ENCODE data around the gene PLS3. TPM values are rescaled to one million over a fixed set of nuclear protein-coding genes. Genes with fewer than 3 reads are reported as not detected.

PLS3 gene
- total and polyA plus RNA-seq, 4 donors: 30.9 to 90.4 (median 58.4) TPM

DNA sequence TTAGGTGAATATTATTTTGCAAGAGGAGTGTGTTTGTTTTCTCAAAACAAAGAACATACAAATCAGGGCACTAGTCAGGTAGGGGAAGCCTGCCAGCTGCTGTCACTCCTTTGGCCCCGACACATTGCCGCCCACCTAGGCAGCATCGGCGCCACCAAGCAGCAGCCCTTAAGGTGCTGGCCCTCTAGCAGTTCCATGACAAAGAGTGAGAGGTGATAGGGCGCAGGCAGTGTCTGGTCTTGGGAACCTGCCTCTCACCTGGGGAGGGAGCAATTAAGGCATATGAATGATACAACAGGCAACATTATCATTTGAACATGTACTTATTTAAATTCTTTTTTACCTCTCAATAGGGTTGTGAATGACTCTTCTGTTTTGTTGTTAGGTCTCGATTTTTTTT, 135.1 kb downstream of the PLS3 start:
- H3K9me3 ChIP-seq (ENCODE audit: control insufficient read depth, insufficient read depth, low read length): no peaks in the 10 kb centered on the region
- no peaks in the 10 kb centered on the region for H3K4me1 ChIP-seq (ENCODE audit: control insufficient read depth, insufficient read depth, low read length)
- H3K27me3 ChIP-seq (ENCODE audit: control insufficient read depth, insufficient read depth, low read length): peaks cover 22% of the 10 kb centered on the region
- no peaks in the 10 kb centered on the region for H3K36me3 ChIP-seq (ENCODE audit: control insufficient read depth, insufficient read depth, low read length)
- WGBS (ENCODE audit: insufficient coverage): no CpG with 5 or more reads among the region's 6 CpGs
- no peak overlapping the region for H3K27ac ChIP-seq (ENCODE audit: low read depth, low read length)
- H3K4me3 ChIP-seq (ENCODE audit: low read depth, low read length): no peak overlapping the region
- DNase-seq (ENCODE audit: low read depth in 4 of 6, low spot score in 6 of 6): no peak

DNA sequence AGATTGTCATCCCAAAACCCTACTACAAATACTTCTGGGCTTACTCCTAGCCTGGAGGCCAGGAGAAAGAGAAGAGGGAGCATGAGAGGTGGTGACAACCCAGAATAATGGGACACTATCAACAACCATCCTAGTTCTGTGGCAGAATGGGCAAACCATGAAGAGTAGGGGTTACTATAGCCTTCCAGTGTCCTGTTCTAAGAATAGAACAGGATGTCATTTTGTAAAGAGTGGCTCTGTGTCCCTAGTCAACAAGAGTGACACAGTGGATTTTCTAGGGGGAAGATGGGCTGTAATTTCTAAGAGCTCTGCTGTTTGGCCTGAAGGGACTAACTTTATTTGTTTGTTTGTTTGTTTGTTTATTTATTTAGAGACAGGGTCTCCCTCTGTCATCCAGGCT, 136.0 kb downstream of the PLS3 start:
- peaks cover 20% of the 10 kb centered on the region for H3K27me3 ChIP-seq (ENCODE audit: control insufficient read depth, insufficient read depth, low read length)
- no peaks in the 10 kb centered on the region for H3K9me3 ChIP-seq (ENCODE audit: control insufficient read depth, insufficient read depth, low read length)
- DNase-seq (ENCODE audit: low read depth in 4 of 6, low spot score in 6 of 6): no peak
- H3K4me1 ChIP-seq (ENCODE audit: control insufficient read depth, insufficient read depth, low read length): no peaks in the 10 kb centered on the region
- H3K4me3 ChIP-seq (ENCODE audit: low read depth, low read length): no peak overlapping the region
- H3K36me3 ChIP-seq (ENCODE audit: control insufficient read depth, insufficient read depth, low read length): no peaks in the 10 kb centered on the region
- H3K27ac ChIP-seq (ENCODE audit: low read depth, low read length): no peak overlapping the region

DNA sequence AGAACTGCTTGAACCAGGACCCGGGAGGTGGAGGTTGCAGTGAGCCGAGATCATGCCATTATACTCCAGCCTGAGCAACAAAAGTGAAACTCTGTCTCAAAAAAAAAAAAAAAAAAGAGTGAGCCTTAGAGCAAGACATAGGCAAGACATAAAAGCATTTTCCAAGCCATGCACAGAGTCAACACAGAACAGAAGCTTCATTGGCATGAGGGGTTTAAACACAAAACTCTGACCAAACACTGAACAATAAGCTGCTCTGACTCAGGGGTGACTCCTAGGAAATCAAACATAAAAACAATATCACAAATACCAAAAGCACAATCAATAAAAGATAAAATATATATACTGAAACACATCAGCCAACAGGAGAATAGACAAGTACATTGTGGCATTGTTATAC, 136.8 kb downstream of the PLS3 start:
- H3K27me3 ChIP-seq (ENCODE audit: control insufficient read depth, insufficient read depth, low read length): peaks cover 20% of the 10 kb centered on the region
- 100% methylated on average over 1 of the region's 2 CpGs for WGBS (ENCODE audit: insufficient coverage)
- H3K36me3 ChIP-seq (ENCODE audit: control insufficient read depth, insufficient read depth, low read length): no peaks in the 10 kb centered on the region
- DNase-seq (ENCODE audit: low read depth in 4 of 6, low spot score in 6 of 6): no peak
- no peak overlapping the region for H3K4me3 ChIP-seq (ENCODE audit: low read depth, low read length)
- H3K27ac ChIP-seq (ENCODE audit: low read depth, low read length): no peak overlapping the region
- H3K4me1 ChIP-seq (ENCODE audit: control insufficient read depth, insufficient read depth, low read length): no peaks in the 10 kb centered on the region
- H3K9me3 ChIP-seq (ENCODE audit: control insufficient read depth, insufficient read depth, low read length): no peaks in the 10 kb centered on the region

Small RNAs within 50 kb of the gene (small RNA-seq; reads per million reads assigned to genes)
- not detected for gene RF00264 (ENCODE audit: low replicate concordance)
